GM23248 (cell line): ENCODE measurements around the gene PTPRD.

Source experiments
- EZH2 ChIP-seq: fragments of 200-600 bp; sonication (generic); IDR thresholded peaks from 2 replicates; pipeline ENCODE4 v1.6.1; 2018; ENCODE audit warnings: antibody characterized with exemption, mild to moderate bottlenecking; ENCODE audit not compliant: insufficient read depth, poor library complexity, severe bottlenecking
- EZH2phosphoT487 ChIP-seq: fragments of 200-600 bp; sonication (generic); IDR thresholded peaks from 2 replicates; pipeline ENCODE4 v1.6.1; 2018; ENCODE audit warnings: antibody characterized with exemption, moderate library complexity, mild to moderate bottlenecking, low read depth; ENCODE audit not compliant: insufficient read depth

DNA sequence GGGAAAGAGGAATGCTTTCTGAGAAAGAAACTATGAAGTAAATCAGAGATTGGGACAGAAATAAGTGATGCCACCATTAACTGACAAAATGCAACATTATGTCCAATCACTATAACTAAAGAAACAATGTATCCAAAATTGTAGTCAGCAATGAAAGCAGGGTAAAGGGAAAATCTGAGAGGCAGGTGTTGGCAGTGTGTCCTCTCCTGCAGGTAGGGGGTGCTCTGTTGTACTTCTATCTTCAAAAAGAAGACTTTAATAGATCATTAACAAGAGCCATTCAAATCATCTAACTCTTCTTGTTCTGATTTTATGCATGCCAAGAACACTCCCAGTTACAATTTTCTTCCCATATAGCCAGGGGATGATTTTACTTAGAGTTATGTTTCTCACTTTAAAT, 1275.7 kb downstream of the PTPRD start:
- TF ChIP-seq EZH2 (no peak), EZH2phosphoT487 (no peak)
